Sigmoid colon (tissue), 4 donors: ENCODE data around the gene ARRDC3.

Experiments used
- EP300 ChIP-seq, 4 donors: sonication (generic); formaldehyde crosslinking; IDR thresholded peaks; one replicate each; pipeline ENCODE4 v1.6.1; 2017; ENCODE audit warnings: antibody characterized with exemption in 4 of 4
- POLR2A ChIP-seq, 2 donors: fragments of 450-650 bp; IDR thresholded peaks; one replicate each; pipeline ENCODE4 v1.6.1; 2016; ENCODE audit warnings: antibody characterized with exemption in 2 of 2, mild to moderate bottlenecking in 2 of 2, moderate library complexity in 2 of 2
- POLR2AphosphoS5 ChIP-seq, 4 donors: sonication (generic); formaldehyde crosslinking; IDR thresholded peaks; one replicate each; pipeline ENCODE4 v1.6.1; 2017; ENCODE audit warnings: antibody characterized with exemption in 4 of 4
- TF ChIP-seq, protein P1 (sequence below), 4 experiments: fragments of 450-650 bp in 3 of 4; fragments of 200-600 bp in 1 of 4; IDR thresholded peaks; one replicate each; pipeline ENCODE4 v1.5.1; 2016 to 2019; ENCODE audit warnings: antibody characterized with exemption in 4 of 4, mild to moderate bottlenecking in 3 of 4, moderate library complexity in 2 of 4

GRCh38 chr5:91381239-91381773 is 1.8 kb downstream of the ARRDC3 start:
- TF ChIP-seq, protein P1, sequence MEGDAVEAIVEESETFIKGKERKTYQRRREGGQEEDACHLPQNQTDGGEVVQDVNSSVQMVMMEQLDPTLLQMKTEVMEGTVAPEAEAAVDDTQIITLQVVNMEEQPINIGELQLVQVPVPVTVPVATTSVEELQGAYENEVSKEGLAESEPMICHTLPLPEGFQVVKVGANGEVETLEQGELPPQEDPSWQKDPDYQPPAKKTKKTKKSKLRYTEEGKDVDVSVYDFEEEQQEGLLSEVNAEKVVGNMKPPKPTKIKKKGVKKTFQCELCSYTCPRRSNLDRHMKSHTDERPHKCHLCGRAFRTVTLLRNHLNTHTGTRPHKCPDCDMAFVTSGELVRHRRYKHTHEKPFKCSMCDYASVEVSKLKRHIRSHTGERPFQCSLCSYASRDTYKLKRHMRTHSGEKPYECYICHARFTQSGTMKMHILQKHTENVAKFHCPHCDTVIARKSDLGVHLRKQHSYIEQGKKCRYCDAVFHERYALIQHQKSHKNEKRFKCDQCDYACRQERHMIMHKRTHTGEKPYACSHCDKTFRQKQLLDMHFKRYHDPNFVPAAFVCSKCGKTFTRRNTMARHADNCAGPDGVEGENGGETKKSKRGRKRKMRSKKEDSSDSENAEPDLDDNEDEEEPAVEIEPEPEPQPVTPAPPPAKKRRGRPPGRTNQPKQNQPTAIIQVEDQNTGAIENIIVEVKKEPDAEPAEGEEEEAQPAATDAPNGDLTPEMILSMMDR (IDR thresholded peaks at IDR 0.05): no peak
- TF ChIP-seq POLR2A (IDR thresholded peaks at IDR 0.05) (no peak), EP300 (IDR thresholded peaks at IDR 0.05) (no peak), POLR2AphosphoS5 (IDR thresholded peaks at IDR 0.05) (no peak)
